ENCODE results near the gene ASCC1. TPM values are rescaled to one million over a fixed set of nuclear protein-coding genes. Genes with fewer than 3 reads are reported as not detected.
"Not testable (repeated sequence)": the region's sequence is repeated elsewhere in the genome, so short reads cannot be mapped to it uniquely, and the experiment has no call there.

The ASCC1 gene
- total RNA-seq, 4 donors from 2014 or later = 13.4 to 34.0 (median 20.5) TPM

GRCh38 chr10:72109636-72110157, 106.4 kb downstream of the ASCC1 start:
- TF ChIP-seq POLR2A (IDR thresholded peaks at IDR 0.05) (no peak), POLR2AphosphoS5 (IDR thresholded peaks at IDR 0.05) (no peak), EP300 (IDR thresholded peaks at IDR 0.05; ENCODE audit: low read depth) (no peak)
- TF ChIP-seq, protein P1, sequence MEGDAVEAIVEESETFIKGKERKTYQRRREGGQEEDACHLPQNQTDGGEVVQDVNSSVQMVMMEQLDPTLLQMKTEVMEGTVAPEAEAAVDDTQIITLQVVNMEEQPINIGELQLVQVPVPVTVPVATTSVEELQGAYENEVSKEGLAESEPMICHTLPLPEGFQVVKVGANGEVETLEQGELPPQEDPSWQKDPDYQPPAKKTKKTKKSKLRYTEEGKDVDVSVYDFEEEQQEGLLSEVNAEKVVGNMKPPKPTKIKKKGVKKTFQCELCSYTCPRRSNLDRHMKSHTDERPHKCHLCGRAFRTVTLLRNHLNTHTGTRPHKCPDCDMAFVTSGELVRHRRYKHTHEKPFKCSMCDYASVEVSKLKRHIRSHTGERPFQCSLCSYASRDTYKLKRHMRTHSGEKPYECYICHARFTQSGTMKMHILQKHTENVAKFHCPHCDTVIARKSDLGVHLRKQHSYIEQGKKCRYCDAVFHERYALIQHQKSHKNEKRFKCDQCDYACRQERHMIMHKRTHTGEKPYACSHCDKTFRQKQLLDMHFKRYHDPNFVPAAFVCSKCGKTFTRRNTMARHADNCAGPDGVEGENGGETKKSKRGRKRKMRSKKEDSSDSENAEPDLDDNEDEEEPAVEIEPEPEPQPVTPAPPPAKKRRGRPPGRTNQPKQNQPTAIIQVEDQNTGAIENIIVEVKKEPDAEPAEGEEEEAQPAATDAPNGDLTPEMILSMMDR (IDR thresholded peaks at IDR 0.05) = no peak
- in situ Hi-C loops (cut with MboI; ENCODE audit: low pct_ligation_motif_present in 1 of 4, low pct_unique_long_range_greater_than_20kb in 1 of 4, low sequenced_read_pairs in 3 of 4) = no loop called here
- Histone ChIP-seq H3K4me3 (no peak overlapping the region), H3K27ac (no peak overlapping the region), H3K9me3 (no peaks in the 10 kb centered on the region), H3K27me3 (no peaks in the 10 kb centered on the region), H3K36me3 (no peaks in the 10 kb centered on the region), H3K4me1 (peaks cover 0 to 9% (median 4%) of the 10 kb centered on the region in 4 donors)
- DNase-seq = no peak
- WGBS, 2 donors (ENCODE audit: low coverage in 1 of 2) = 75 to 78% methylated on average over 8 of the region's 8 CpGs
- intact Hi-C loops (cut with DNase I; ENCODE audit: low total_unique reads) = no loop called here

DNA sequence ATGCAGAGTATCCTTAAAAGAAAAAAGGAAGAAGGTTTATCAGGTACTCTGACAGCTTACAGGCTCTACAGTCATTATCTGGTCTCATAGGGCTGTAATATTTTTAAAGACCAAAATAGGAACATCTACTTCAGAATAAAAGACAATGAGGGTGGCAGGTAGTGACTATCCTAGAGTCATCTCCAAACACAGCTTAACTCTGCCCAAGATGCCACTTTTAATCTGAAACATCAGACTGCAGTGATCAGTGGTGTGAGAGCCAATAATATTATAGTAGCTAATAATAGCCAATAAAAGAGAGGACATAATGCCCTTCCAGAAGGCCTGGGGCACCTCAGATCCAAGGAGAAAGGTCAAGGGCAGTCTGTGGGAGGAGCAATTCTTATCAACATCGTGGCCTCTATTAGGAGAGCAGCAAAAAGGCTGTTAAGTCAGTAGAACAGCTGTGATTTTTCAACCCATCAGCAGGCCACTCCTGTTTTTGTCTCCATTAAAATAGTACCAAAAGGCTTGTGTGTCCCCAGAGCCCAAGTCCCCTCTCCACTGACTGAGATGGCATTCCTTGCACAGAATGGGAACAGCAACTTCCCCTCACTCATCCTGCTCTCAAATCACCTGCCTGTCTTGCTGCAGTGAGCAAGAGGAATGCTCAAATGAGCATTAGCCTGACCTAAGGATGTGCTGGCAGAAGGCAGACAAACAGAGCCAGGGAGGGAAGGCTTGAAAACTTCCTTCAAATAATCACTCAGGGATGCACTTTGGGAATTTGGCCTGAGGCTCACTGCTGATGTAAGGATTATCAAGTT, 107.0 kb downstream of the ASCC1 start:
- no peak for DNase-seq
- intact Hi-C loops (cut with DNase I; ENCODE audit: low total_unique reads) (no loop called here), in situ Hi-C loops (cut with MboI; ENCODE audit: low pct_ligation_motif_present in 1 of 4, low pct_unique_long_range_greater_than_20kb in 1 of 4, low sequenced_read_pairs in 3 of 4) (no loop called here)
- Histone ChIP-seq H3K4me1 (peaks cover 0 to 9% (median 4%) of the 10 kb centered on the region in 4 donors), H3K9me3 (no peaks in the 10 kb centered on the region), H3K4me3 (no peak overlapping the region), H3K27ac (no peak overlapping the region), H3K27me3 (no peaks in the 10 kb centered on the region), H3K36me3 (no peaks in the 10 kb centered on the region)
- TF ChIP-seq EP300 (IDR thresholded peaks at IDR 0.05; ENCODE audit: low read depth) (no peak), POLR2A (IDR thresholded peaks at IDR 0.05) (no peak), POLR2AphosphoS5 (IDR thresholded peaks at IDR 0.05) (no peak)
- TF ChIP-seq, protein P1 (IDR thresholded peaks at IDR 0.05) = no peak
- WGBS, 2 donors (ENCODE audit: low coverage in 1 of 2) = 38% methylated on average over 1 of the region's 1 CpG; no CpG with 5 or more reads in 1 of the 2 donors

DNA sequence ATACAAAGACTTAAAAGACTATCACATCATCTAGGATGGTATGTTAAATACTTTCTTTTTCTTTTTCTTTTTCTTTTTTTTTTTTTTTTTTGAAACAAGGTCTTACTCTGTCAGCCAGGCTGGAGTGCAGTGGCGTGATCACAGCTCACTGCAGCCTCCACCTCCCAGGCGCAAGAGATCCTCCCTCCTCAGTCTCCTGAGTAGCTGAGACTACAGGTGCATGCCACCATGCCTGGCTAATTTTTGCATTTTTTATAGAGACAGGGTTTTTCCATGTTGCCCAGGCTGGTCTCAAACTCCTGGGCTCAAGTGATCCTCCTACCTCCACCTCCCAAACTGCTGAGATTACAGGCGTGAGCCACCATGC, 108.1 kb downstream of the ASCC1 start:
- DNase-seq; H3K36me3 ChIP-seq; H3K4me3 ChIP-seq; H3K27ac ChIP-seq; H3K27me3 ChIP-seq; H3K9me3 ChIP-seq; in situ Hi-C loops (cut with MboI; ENCODE audit: low pct_ligation_motif_present in 1 of 4, low pct_unique_long_range_greater_than_20kb in 1 of 4, low sequenced_read_pairs in 3 of 4); H3K4me1 ChIP-seq; intact Hi-C loops (cut with DNase I; ENCODE audit: low total_unique reads): not testable (repeated sequence)
- WGBS, 2 donors (ENCODE audit: low coverage in 1 of 2) = 86 to 88% methylated on average over 1 to 3 of the region's 3 CpGs

DNA sequence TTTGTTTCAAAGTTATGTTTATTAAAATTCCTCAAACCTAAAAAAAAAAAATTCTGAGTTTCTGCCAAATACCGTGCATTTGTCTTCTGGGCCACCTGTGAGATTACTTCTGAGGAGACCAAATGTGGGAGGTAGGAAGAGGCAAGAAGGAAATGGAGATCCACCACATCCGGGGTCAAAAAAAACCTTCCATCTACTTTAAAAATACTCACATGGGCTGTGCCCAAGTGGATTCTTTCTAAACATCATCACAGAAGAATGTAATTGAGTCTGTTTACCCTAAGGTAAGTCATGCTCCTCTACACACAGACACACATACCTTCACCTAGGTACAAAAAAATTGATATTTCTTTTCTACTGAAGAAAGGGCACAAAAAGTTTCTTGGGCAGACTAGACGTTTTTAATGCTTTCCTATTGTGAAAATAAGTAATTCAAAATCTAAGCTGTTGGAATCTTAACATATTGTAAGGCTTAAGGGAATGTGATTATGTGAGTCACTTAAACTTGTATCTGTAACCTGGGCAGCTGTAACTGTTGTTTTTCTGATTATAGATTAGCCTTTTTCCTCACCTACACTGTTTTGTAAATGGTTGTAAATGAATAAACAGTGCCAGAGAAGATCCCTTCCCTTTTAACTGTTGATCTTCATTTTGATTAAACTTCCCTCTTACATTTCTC, 108.6 kb downstream of the ASCC1 start:
- 60 to 64% methylated on average over 3 of the region's 3 CpGs for WGBS, 2 donors (ENCODE audit: low coverage in 1 of 2)
- no peak for DNase-seq
- intact Hi-C loops (cut with DNase I; ENCODE audit: low total_unique reads) (no loop called here), in situ Hi-C loops (cut with MboI; ENCODE audit: low pct_ligation_motif_present in 1 of 4, low pct_unique_long_range_greater_than_20kb in 1 of 4, low sequenced_read_pairs in 3 of 4) (no loop called here)
- H3K27me3 ChIP-seq = no peaks in the 10 kb centered on the region
- H3K4me1 ChIP-seq = peaks cover 0 to 9% (median 4%) of the 10 kb centered on the region in 4 donors
- H3K36me3 ChIP-seq = no peaks in the 10 kb centered on the region
- TF ChIP-seq POLR2A (IDR thresholded peaks at IDR 0.05) (no peak), POLR2AphosphoS5 (IDR thresholded peaks at IDR 0.05) (no peak), EP300 (IDR thresholded peaks at IDR 0.05; ENCODE audit: low read depth) (no peak)
- TF ChIP-seq, protein P1 (IDR thresholded peaks at IDR 0.05) = no peak
- no peak overlapping the region for H3K27ac ChIP-seq
- no peaks in the 10 kb centered on the region for H3K9me3 ChIP-seq
- H3K4me3 ChIP-seq = no peak overlapping the region
